ENCODE results near the gene AP4S1. TPM values are rescaled to one million over a fixed set of nuclear protein-coding genes. Genes with fewer than 3 reads are reported as not detected.
"Not testable (repeated sequence)": the region's sequence is repeated elsewhere in the genome, so short reads cannot be mapped to it uniquely, and the experiment has no call there.

AP4S1 gene
- total and polyA plus RNA-seq, 10 donors: 6.4 to 22.9 (median 13.2) TPM

GRCh38 chr14:31052905-31053586, 27.6 kb downstream of the AP4S1 start:
- H3K36me3 ChIP-seq; DNase-seq; H3K4me1 ChIP-seq; H3K4me3 ChIP-seq; H3K9me3 ChIP-seq; intact Hi-C loops (cut with DNase I; ENCODE audit: low total_unique reads); H3K27me3 ChIP-seq (replicated peaks in 1 of 7): not testable (repeated sequence)
- WGBS, 5 donors: 80 to 90% (median 84%) methylated on average over 9 of the region's 9 CpGs
- H3K27ac ChIP-seq: peak overlapping the region in 4 of 8 donors; percentile 15 to 40 (median 35)
- TF ChIP-seq POLR2AphosphoS5 (IDR thresholded peaks at IDR 0.05): peak in 1 of 3 donors; percentile 50

GRCh38 chr14:31057035-31057434, 31.6 kb downstream of the AP4S1 start:
- Histone ChIP-seq H3K4me3 (no peak overlapping the region), H3K9me3 (no peaks in the 10 kb centered on the region), H3K36me3 (no peaks in the 10 kb centered on the region), H3K27ac (no peak overlapping the region), H3K27me3 (replicated peaks in 1 of 7) (no peaks in the 10 kb centered on the region), H3K4me1 (peaks cover 0 to 17% (median 3%) of the 10 kb centered on the region in 6 donors)
- intact Hi-C loops (cut with DNase I; ENCODE audit: low total_unique reads): no loop called here
- no peak for TF ChIP-seq POLR2AphosphoS5 (IDR thresholded peaks at IDR 0.05)
- TF ChIP-seq CTCF (IDR thresholded peaks at IDR 0.05 in 8 of 11, conservative IDR thresholded peaks at IDR 0.05 in 3 of 11): no peak
- no peak for TF ChIP-seq POLR2A (IDR thresholded peaks at IDR 0.05)
- 87 to 100% (median 93%) methylated on average over 1 of the region's 1 CpG for WGBS, 5 donors
- no peak for DNase-seq

- Histone ChIP-seq H3K36me3 (no peaks in the 10 kb centered on the region), H3K9me3 (no peaks in the 10 kb centered on the region), H3K4me1 (peaks cover 0 to 17% (median 3%) of the 10 kb centered on the region in 6 donors), H3K4me3 (no peak overlapping the region), H3K27ac (no peak overlapping the region), H3K27me3 (replicated peaks in 1 of 7) (no peaks in the 10 kb centered on the region)
- WGBS, 5 donors: 95 to 97% (median 97%) methylated on average over 12 of the region's 12 CpGs
- DNase-seq: no peak
- intact Hi-C loops (cut with DNase I; ENCODE audit: low total_unique reads): no loop called here
- TF ChIP-seq POLR2A (IDR thresholded peaks at IDR 0.05): no peak
- TF ChIP-seq CTCF (IDR thresholded peaks at IDR 0.05 in 8 of 11, conservative IDR thresholded peaks at IDR 0.05 in 3 of 11): no peak
- TF ChIP-seq POLR2AphosphoS5 (IDR thresholded peaks at IDR 0.05): no peak
These were observed 32.4 kb downstream of the AP4S1 start for GRCh38 chr14:31057701-31058364.

GRCh38 chr14:31059152-31059924, 33.9 kb downstream of the AP4S1 start:
- no peak overlapping the region for H3K27ac ChIP-seq
- 35 to 76% (median 64%) methylated on average over 1 of the region's 1 CpG for WGBS, 5 donors

More at GRCh38 chr14:31059152-31059924, 33.9 kb downstream of the AP4S1 start:
- no peaks in the 10 kb centered on the region for H3K36me3 ChIP-seq
- no peak for DNase-seq
- no peaks in the 10 kb centered on the region for H3K27me3 ChIP-seq (replicated peaks in 1 of 7)
- intact Hi-C loops (cut with DNase I; ENCODE audit: low total_unique reads): no loop called here
- no peak overlapping the region for H3K4me3 ChIP-seq
- H3K9me3 ChIP-seq: no peaks in the 10 kb centered on the region
- H3K4me1 ChIP-seq: peaks cover 0 to 13% (median 2%) of the 10 kb centered on the region in 6 donors
- TF ChIP-seq POLR2AphosphoS5 (IDR thresholded peaks at IDR 0.05): peak in 1 of 3 donors; percentile 31
- TF ChIP-seq CTCF (IDR thresholded peaks at IDR 0.05 in 8 of 11, conservative IDR thresholded peaks at IDR 0.05 in 3 of 11): no peak
